Ectodermal cell (in vitro differentiated cells): Measurements from ENCODE around the gene ZNF366.

Experiments used
- H3K27ac ChIP-seq: 2 replicates; pipeline ENCODE4 v1.7.0; 2013; ENCODE audit warnings: mild to moderate bottlenecking, low read depth, low read length; ENCODE audit not compliant: insufficient read depth, poor library complexity, severe bottlenecking
- H3K27me3 ChIP-seq: 2 replicates; pipeline ENCODE4 v1.7.0; 2013; ENCODE audit warnings: mild to moderate bottlenecking, low read length; ENCODE audit not compliant: insufficient read depth, control insufficient read depth, poor library complexity, severe bottlenecking
- H3K36me3 ChIP-seq: one replicate; pipeline ENCODE4 v1.7.0; 2013; ENCODE audit warnings: low read length; ENCODE audit not compliant: control insufficient read depth, insufficient read depth
- H3K4me1 ChIP-seq: one replicate; pipeline ENCODE4 v1.7.0; 2013; ENCODE audit warnings: low read length; ENCODE audit not compliant: control insufficient read depth, insufficient read depth
- H3K4me3 ChIP-seq: 2 replicates; pipeline ENCODE4 v1.7.0; 2013; ENCODE audit warnings: low read depth, low read length, control low read depth; ENCODE audit not compliant: insufficient read depth
- H3K9me3 ChIP-seq: 2 replicates; pipeline ENCODE4 v1.7.0; 2013; ENCODE audit warnings: mild to moderate bottlenecking, low read length, moderate library complexity; ENCODE audit not compliant: control insufficient read depth
- WGBS, 2 experiments: methylation state at CpG; one replicate each; pipeline ENCODE4 v1.1.7; 2013; ENCODE audit warnings: missing lambda C conversion rate in 2 of 2; 5-methylcytosine and 5-hydroxymethylcytosine counted together

Gene ZNF366

DNA sequence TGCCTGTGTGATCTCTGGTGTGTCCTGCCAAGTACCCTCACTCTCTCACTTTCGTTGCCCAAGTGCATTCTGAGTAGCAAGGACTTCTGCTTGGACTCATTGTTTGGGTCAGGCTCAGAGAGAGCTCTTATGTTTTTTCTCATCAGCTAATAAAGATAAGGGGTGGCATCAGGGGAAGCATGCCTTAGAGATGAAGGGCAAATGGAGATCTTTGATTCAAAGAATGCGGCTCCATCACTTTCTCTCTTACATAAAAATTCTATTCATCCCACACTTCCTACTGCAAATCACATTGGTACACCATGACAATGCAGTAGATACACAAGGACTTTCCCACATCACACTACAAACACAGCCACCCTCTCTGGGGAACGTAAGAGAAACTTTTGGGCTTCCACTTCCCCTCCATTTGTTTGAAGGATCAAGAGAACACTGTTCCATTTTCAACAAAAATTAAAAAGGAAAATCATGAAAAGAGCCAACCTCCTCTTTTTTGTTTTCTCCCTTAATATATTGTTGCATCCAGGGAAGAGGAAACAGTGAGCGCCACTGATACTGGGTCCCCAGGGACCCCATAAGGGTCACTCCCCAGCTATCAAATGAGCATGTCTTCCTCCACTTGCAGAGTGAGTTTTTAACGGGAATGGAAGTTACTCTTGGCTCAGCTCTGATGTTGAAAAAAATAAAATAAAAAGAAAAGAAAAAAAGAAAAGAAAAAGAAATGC, 73.0 kb downstream of the ZNF366 start:
- H3K27me3 ChIP-seq: no peaks in the 10 kb centered on the region
- no peaks in the 10 kb centered on the region for H3K36me3 ChIP-seq
- WGBS, 2 experiments: 96 to 97% methylated on average over 5 of the region's 5 CpGs
- no peak overlapping the region for H3K4me3 ChIP-seq
- H3K4me1 ChIP-seq: no peaks in the 10 kb centered on the region
- H3K27ac ChIP-seq: no peak overlapping the region
- H3K9me3 ChIP-seq: no peaks in the 10 kb centered on the region

DNA sequence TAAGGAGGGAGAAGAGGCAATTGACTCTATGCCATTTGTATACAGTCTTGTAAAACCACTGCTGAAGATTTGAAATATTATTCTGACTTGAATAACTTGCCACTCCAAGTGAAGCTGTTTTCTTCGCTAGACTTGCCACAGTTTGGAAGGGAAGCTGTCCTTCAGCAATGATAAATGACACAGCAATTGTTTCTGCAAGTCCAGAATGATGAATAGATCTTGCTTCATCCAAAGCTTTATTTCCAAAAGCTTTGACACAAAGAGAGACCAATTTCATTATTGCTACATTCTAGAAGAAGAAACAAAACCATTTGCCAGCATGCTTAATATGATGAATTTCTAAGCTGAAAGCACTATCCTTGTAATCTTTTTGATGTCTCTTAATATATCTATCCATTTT, 73.7 kb downstream of the ZNF366 start:
- H3K27me3 ChIP-seq: no peaks in the 10 kb centered on the region
- no peak overlapping the region for H3K27ac ChIP-seq
- H3K4me3 ChIP-seq: no peak overlapping the region
- no peaks in the 10 kb centered on the region for H3K9me3 ChIP-seq
- 90 to 100% methylated on average over 1 of the region's 1 CpG for WGBS, 2 experiments
- no peaks in the 10 kb centered on the region for H3K4me1 ChIP-seq
- no peaks in the 10 kb centered on the region for H3K36me3 ChIP-seq

DNA sequence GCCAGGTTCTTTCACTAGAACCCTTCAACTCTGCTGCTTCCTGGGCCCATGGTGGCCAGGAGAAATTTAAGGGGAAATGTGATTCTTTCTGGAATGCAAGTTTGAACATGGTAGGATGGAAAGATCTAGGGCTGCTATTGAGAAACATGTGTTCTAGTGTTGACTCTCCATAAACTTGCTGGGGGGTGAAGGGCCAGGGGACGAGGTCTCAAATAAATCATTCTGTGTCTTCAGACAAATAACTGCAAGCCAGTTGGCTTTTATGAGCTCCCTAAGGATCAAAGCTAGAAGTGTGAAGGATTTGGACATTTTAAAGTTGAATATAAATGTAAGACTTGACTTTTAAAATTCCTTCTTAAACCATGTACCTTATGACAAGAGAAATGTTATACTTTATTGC, 78.5 kb downstream of the ZNF366 start:
- Histone ChIP-seq H3K9me3 (no peaks in the 10 kb centered on the region), H3K27me3 (no peaks in the 10 kb centered on the region), H3K36me3 (no peaks in the 10 kb centered on the region), H3K4me3 (no peak overlapping the region), H3K4me1 (peaks cover 8% of the 10 kb centered on the region), H3K27ac (no peak overlapping the region)
- 81 to 84% methylated on average over 1 of the region's 1 CpG for WGBS, 2 experiments

DNA sequence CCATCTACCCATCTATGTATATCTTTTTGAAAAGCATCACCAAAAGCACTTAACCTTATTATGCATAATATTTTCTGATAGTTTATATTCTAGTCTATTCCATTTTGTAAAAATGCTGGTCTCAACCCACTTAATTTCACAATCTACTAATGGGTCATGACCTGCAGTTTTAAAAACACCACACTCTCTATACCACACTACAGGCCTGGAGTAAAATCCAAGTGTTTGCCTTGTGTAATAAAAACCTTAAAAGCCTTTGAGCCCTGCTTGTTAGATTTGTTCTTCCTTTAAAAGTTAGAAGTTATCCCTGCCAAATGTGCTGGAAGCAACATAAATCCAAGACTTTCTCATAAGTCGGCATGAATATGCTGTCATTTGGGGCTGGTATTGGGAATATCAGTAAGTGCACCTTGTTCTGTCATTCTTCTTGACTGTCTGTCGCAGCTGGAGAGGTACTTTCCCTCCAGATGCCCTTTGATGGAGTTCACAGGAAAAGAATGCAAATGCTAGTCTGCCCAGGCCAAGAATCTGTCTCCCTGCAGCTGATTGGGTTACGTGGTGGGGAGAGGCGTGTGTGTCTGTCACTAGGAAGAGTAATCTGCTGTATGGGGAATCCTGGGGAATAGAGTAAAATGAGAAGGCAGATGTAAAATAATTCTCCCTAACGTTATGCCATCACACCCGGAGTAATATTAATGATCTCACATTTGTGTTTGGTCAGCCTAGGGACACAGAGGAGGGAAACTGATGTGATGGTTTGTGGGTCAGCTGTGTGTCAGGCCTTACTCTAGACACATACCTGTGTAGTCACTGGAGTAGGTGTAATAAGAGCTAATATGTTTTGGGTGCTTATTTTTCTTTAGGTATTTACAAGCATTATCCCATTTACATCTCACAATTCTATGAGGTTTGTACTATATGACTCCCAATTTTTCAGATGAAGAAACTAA, 79.4 kb downstream of the ZNF366 start:
- H3K9me3 ChIP-seq: no peaks in the 10 kb centered on the region
- H3K4me3 ChIP-seq: no peak overlapping the region
- H3K36me3 ChIP-seq: no peaks in the 10 kb centered on the region
- 45 to 57% methylated on average over 6 of the region's 6 CpGs for WGBS, 2 experiments
- H3K27ac ChIP-seq: no peak overlapping the region
- H3K4me1 ChIP-seq: peaks cover 8% of the 10 kb centered on the region
- H3K27me3 ChIP-seq: no peaks in the 10 kb centered on the region

DNA sequence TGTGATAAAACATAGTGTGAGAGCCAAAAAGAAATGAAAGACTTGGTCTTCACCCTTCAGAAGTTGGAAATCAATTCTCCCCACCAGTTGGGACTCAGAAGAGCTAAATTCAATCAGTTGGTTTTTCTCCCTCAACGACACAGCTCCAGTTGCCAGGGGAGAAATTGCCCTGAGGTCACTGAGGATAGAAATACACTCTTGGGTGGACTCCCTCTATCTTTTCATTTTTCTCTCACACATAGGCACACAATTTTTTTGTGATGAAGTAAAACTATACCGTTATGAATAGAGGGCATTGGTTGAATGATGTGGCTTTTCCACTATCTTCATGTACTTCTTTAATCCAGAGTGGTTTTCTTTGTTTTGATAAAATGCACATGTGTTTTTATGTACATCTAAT, 80.2 kb downstream of the ZNF366 start:
- H3K27ac ChIP-seq: no peak overlapping the region
- H3K4me3 ChIP-seq: no peak overlapping the region
- H3K9me3 ChIP-seq: no peaks in the 10 kb centered on the region
- WGBS, 2 experiments: 75 to 84% methylated on average over 2 of the region's 2 CpGs
- no peaks in the 10 kb centered on the region for H3K27me3 ChIP-seq
- H3K36me3 ChIP-seq: no peaks in the 10 kb centered on the region
- H3K4me1 ChIP-seq: peaks cover 8% of the 10 kb centered on the region

DNA sequence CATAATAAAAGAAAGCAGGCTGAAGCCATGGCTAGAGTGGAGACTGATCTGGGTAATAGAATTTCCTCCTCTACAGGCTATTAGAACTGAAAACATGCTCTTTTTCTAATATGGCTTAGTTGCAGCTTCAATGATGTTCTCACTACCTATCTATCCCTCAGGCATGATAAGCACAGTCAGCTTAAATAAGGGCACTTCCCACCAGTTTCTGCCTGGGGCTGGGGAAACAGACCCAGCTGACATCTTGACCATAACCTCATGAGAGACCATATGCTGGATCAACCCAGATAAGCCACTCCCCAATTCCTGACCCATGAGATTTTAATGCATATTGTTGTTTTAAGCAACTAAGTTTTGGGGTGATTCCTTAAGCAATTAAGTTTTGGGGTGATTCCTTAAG, 81.2 kb downstream of the ZNF366 start:
- Histone ChIP-seq H3K9me3 (no peaks in the 10 kb centered on the region), H3K27me3 (no peaks in the 10 kb centered on the region), H3K27ac (no peak overlapping the region), H3K36me3 (no peaks in the 10 kb centered on the region), H3K4me1 (peaks cover 8% of the 10 kb centered on the region), H3K4me3 (no peak overlapping the region)

DNA sequence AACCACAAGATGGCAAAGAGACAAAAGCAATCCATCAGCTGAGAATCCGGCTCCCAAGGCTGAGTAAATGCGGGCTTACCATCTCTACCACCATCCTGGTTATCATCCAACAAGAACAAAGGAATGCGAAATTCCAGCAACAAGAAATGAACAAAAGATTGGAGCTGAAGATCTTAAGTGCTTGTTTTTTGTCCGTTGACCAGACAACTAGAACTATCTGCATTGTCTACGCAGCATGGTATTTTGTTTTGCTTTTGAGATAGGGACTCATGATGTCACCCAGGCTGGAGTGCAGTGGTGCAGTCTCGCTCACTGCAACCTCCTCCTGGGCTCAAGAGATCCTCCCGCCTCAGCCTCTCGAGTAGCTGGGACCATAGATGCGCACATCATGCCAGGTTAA, 88.9 kb downstream of the ZNF366 start:
- Histone ChIP-seq H3K27me3 (no peaks in the 10 kb centered on the region), H3K9me3 (no peaks in the 10 kb centered on the region), H3K4me1 (no peaks in the 10 kb centered on the region), H3K27ac (no peak overlapping the region), H3K36me3 (no peaks in the 10 kb centered on the region), H3K4me3 (no peak overlapping the region)
- WGBS, 2 experiments: 89 to 90% methylated on average over 9 of the region's 9 CpGs

DNA sequence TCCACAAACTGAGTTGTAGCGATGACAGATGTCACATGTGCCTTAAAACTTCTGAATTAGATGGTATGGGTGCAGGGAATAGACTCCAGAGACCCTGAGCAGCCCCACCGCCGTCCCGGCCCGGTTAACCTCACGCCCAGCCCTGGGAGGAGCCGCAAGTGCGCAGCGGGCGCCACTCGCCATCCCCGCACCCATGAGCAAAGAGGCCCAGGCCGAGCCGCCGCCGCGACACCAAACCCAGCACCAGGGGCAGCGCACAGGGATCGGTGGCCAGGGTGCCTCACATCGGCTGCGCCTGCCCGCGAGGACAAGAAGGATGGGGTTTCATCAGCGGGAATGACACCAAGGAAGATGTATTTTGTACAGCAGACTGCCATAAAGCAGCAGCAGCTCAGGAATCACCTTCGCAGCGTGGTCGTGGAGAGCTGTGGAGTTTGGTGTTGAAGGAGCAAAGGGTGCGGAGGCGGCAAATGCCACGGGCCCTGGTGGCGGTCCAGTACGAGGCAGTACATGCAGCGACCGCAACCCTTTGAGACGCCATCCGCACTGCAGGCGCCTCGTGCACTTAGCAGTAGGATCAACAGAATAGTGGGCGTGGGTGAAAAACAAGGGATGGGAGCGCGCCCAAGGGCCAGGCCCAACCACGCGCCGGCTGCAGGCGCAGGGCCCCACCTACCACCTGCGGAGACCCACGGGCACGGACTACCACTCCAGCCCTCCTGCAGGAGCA, 89.7 kb downstream of the ZNF366 start:
- no peak overlapping the region for H3K4me3 ChIP-seq
- H3K9me3 ChIP-seq: no peaks in the 10 kb centered on the region
- H3K36me3 ChIP-seq: no peaks in the 10 kb centered on the region
- H3K27me3 ChIP-seq: no peaks in the 10 kb centered on the region
- no peak overlapping the region for H3K27ac ChIP-seq
- no peaks in the 10 kb centered on the region for H3K4me1 ChIP-seq
- 97% methylated on average over 48 of the region's 48 CpGs for WGBS, 2 experiments

DNA sequence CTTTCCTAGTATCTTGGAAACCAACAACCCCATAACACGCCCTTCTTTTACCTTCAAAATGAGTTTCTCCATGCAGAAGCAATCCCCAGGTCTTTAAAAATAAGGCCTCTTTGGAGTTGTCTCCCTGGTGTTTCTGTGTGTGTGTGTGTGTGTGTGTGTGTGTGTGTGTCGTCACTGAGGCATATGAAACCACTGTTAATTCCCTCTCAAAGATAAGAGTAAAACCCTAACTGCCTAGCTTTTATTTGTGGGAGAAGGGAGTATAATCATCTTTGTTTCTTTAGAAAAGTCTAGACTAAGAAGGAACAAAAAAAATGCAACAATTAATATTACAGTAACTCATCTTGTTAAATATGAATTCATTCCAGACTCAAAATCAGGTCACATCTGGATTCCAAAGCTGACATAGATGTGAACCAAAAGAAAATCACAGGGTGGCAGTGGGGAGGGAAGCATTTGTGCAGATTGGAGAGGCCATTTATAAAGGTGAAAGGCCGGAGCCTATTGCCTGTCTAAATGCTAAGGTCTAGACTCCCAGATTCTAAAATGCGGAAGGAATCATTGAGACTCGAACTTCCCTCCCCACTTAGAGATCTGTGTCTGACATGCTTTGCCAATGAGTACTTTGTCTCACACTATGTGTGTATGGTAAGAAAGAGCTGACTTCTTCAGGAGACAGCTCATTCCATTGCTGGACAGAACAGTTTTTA, 91.4 kb downstream of the ZNF366 start:
- H3K27ac ChIP-seq: no peak overlapping the region
- WGBS, 2 experiments: 93 to 94% methylated on average over 4 of the region's 5 CpGs

More for the DNA sequence above, 91.4 kb downstream of the ZNF366 start:
- H3K36me3 ChIP-seq: no peaks in the 10 kb centered on the region
- no peaks in the 10 kb centered on the region for H3K4me1 ChIP-seq
- H3K27me3 ChIP-seq: no peaks in the 10 kb centered on the region
- H3K4me3 ChIP-seq: no peak overlapping the region
- no peaks in the 10 kb centered on the region for H3K9me3 ChIP-seq
